GM12891 (cell line): ENCODE results near the gene REELD1.

Experiments used
- DNase-seq: peaks from one replicate; pipeline ENCODE4 v3.0.0; 2011; ENCODE audit warnings: low spot score; ENCODE audit not compliant: insufficient read length
- FAIRE-seq: peaks from 2 replicates; lab custom pipeline; 2011; peaks lifted over from hg19 to GRCh38; lab: Jason Lieb, UNC
- PAX5 ChIP-seq: IDR thresholded peaks from 2 replicates; pipeline ENCODE4 v1.6.1; 2011; ENCODE audit warnings: low read length, moderate library complexity, mild to moderate bottlenecking; ENCODE audit not compliant: insufficient read depth, severe bottlenecking
- POLR2A ChIP-seq: IDR thresholded peaks from 2 replicates; pipeline ENCODE4 v1.6.1; 2011; ENCODE audit warnings: low read depth, low read length, control low read depth
- POLR2AphosphoS5 ChIP-seq: IDR thresholded peaks from 2 replicates; pipeline ENCODE4 v1.6.1; 2011; ENCODE audit warnings: low read depth, low read length, control low read depth
- POU2F2 ChIP-seq: IDR thresholded peaks from 2 replicates; pipeline ENCODE4 v1.6.1; 2011; ENCODE audit warnings: low read depth, mild to moderate bottlenecking, control low read depth, low read length, moderate library complexity
- SPI1 ChIP-seq: IDR thresholded peaks from 2 replicates; pipeline ENCODE4 v1.6.1; 2011; ENCODE audit warnings: low read depth, low read length, control low read depth
- TAF1 ChIP-seq: IDR thresholded peaks from 2 replicates; pipeline ENCODE4 v1.6.1; 2011; ENCODE audit warnings: low read depth, low read length, control low read depth

REELD1 gene

DNA sequence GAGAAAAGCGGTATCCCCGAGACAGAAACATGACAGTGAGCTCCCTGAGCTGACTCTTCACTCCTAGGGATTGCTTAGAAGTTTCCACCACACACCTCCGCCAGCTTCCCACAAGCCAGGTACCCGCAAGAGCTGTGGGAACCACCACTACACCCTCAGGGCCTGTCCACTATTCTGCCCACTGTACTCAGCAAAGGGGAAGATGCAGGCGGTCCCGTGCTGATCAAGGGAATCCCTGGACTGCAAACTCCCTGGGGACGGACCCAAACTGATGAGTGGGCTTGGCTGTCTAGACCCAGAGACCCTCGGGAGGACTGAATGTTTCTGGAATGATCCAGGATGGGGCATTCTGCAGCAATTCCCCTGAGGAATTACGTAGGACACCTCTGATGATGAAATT, 30.2 kb downstream of the REELD1 start:
- FAIRE-seq (no peak), DNase-seq (no peak)

GRCh38 chr4:146245246-146245645, 30.9 kb downstream of the REELD1 start:
- FAIRE-seq (peak; percentile 23), DNase-seq (no peak)
- TF ChIP-seq POLR2A (no peak), SPI1 (no peak)

More for the DNA sequence above, 30.2 kb downstream of the REELD1 start:
- no peak for TF ChIP-seq SPI1
- TF ChIP-seq PAX5: no peak
- TF ChIP-seq TAF1: no peak
- no peak for TF ChIP-seq POLR2A
- no peak for TF ChIP-seq POLR2AphosphoS5
- no peak for TF ChIP-seq POU2F2

GRCh38 chr4:146245850-146246249, 31.5 kb downstream of the REELD1 start:
- FAIRE-seq: no peak
- no peak for DNase-seq
- TF ChIP-seq POLR2AphosphoS5 (no peak), POLR2A (no peak), PAX5 (no peak), SPI1 (no peak), TAF1 (no peak), POU2F2 (no peak)

DNA sequence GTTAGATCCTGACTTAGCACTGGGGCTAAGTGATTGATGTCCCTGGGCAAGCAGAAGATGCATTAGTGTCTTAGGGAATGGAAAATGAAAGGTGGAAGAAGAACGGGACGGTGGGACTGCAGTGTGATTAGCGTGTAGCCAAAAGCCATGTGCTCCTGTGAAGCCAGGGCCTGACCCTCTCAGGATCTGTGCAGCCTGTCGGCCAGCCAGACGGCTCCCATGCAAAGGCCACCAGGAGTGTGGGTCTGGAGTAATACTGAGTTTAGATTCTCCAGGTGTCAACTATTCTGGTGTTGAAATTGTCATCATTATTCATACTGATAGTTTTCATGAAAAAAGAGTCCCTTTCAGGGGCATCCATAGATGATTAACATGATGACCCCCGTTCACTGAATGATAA, 32.0 kb downstream of the REELD1 start:
- DNase-seq (no peak), FAIRE-seq (peak; percentile 45)
- TF ChIP-seq POU2F2 (no peak), POLR2AphosphoS5 (no peak), POLR2A (no peak), SPI1 (no peak), PAX5 (no peak), TAF1 (no peak)

GRCh38 chr4:146247356-146247755, 33.0 kb downstream of the REELD1 start:
- TF ChIP-seq PAX5 (no peak), SPI1 (no peak), POLR2AphosphoS5 (no peak), TAF1 (no peak), POLR2A (no peak), POU2F2 (no peak)

GRCh38 chr4:146252969-146253611, 38.8 kb downstream of the REELD1 start:
- DNase-seq: no peak
- no peak for FAIRE-seq
- TF ChIP-seq SPI1: no peak
- TF ChIP-seq POLR2AphosphoS5: no peak
- TF ChIP-seq POU2F2: no peak
- no peak for TF ChIP-seq POLR2A
- TF ChIP-seq PAX5: no peak
- TF ChIP-seq TAF1: no peak

More at GRCh38 chr4:146247356-146247755, 33.0 kb downstream of the REELD1 start:
- no peak for FAIRE-seq
- DNase-seq: no peak

DNA sequence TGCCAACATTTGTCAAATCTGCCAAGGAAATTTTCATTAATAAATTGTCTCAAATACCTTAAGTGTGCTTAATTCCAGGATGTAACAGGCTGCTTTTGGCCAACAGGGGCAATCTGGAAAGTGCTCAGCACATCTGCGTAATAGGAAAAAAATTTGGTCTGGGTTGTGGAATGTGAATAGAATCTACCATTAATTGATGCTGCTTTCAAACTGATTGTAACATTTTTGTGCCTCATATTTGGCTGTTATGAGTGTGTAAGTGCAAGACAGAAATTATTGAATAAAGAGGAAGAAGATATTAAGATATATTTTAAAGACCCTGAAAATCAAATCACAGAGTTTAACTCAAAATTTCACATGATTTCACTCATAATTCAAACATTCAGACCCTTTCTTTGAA, 41.1 kb downstream of the REELD1 start:
- TF ChIP-seq POLR2A: no peak
- no peak for TF ChIP-seq SPI1
- no peak for TF ChIP-seq TAF1
- no peak for TF ChIP-seq PAX5
- no peak for TF ChIP-seq POLR2AphosphoS5
- TF ChIP-seq POU2F2: no peak
- FAIRE-seq: no peak
- DNase-seq: no peak

GRCh38 chr4:146255874-146256273, 41.5 kb downstream of the REELD1 start:
- FAIRE-seq (no peak), DNase-seq (no peak)
- TF ChIP-seq POU2F2 (no peak), POLR2A (no peak), TAF1 (no peak), SPI1 (no peak), POLR2AphosphoS5 (no peak), PAX5 (no peak)

- DNase-seq (no peak), FAIRE-seq (no peak)
- TF ChIP-seq PAX5: no peak
- no peak for TF ChIP-seq POLR2AphosphoS5
Observed at GRCh38 chr4:146256328-146256727, 42.0 kb downstream of the REELD1 start.

GRCh38 chr4:146257511-146257910, 43.2 kb downstream of the REELD1 start:
- FAIRE-seq (no peak), DNase-seq (no peak)
- TF ChIP-seq POLR2AphosphoS5: no peak
- no peak for TF ChIP-seq POU2F2
- no peak for TF ChIP-seq SPI1
- TF ChIP-seq PAX5: no peak
- TF ChIP-seq TAF1: no peak
- TF ChIP-seq POLR2A: no peak

DNA sequence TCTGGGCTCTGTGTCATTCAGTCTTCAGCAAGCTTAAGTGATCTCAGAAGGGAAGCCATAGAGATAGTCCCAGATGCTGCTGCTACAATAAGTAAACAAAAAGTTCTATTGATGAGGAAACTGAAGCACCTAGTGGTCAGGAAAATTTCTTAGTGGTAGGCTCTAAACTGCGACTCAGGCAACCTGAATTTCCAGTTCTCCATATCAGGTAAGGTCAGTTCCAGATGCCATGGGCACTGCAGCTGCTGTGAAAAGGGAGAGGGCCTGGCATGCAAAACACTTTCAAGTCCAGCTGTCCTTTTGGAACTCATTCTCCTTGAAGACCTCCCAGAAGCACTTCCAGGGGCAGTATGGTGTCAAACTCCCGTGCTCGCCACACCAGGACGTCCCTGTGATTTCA, 46.2 kb downstream of the REELD1 start:
- TF ChIP-seq PAX5 (no peak), SPI1 (no peak), POLR2AphosphoS5 (no peak), TAF1 (no peak), POU2F2 (no peak), POLR2A (no peak)
- no peak for DNase-seq
- FAIRE-seq: no peak
